ENCODE results near the gene IL1RAP.

DNA sequence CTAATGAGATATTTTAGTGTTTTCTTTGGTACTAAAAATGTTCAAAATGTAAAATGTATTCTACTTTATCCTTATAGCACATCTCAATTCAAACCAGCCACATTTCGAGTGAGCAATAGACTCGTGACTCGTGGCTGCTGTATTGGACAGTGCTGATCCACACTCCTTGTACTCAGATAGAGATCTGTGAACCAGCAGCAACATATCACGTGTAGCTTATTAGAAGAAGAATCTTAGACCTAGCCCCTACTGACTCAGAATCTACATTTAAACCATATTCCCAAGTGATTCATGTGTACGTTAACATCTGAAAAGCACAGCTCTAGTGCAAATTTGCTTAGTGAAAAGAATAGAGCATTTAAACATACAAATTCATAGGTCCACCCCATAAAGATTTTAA, 130.9 kb downstream of the IL1RAP start:
- TF ChIP-seq, protein P1, sequence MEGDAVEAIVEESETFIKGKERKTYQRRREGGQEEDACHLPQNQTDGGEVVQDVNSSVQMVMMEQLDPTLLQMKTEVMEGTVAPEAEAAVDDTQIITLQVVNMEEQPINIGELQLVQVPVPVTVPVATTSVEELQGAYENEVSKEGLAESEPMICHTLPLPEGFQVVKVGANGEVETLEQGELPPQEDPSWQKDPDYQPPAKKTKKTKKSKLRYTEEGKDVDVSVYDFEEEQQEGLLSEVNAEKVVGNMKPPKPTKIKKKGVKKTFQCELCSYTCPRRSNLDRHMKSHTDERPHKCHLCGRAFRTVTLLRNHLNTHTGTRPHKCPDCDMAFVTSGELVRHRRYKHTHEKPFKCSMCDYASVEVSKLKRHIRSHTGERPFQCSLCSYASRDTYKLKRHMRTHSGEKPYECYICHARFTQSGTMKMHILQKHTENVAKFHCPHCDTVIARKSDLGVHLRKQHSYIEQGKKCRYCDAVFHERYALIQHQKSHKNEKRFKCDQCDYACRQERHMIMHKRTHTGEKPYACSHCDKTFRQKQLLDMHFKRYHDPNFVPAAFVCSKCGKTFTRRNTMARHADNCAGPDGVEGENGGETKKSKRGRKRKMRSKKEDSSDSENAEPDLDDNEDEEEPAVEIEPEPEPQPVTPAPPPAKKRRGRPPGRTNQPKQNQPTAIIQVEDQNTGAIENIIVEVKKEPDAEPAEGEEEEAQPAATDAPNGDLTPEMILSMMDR (IDR thresholded peaks at IDR 0.05): no peak
- TF ChIP-seq POLR2A (IDR thresholded peaks at IDR 0.05) (no peak), POLR2AphosphoS5 (IDR thresholded peaks at IDR 0.05) (no peak)

Data from prostate gland (tissue), 2 donors.